ENCODE measurements around the gene KIAA1217.

KIAA1217 gene

DNA sequence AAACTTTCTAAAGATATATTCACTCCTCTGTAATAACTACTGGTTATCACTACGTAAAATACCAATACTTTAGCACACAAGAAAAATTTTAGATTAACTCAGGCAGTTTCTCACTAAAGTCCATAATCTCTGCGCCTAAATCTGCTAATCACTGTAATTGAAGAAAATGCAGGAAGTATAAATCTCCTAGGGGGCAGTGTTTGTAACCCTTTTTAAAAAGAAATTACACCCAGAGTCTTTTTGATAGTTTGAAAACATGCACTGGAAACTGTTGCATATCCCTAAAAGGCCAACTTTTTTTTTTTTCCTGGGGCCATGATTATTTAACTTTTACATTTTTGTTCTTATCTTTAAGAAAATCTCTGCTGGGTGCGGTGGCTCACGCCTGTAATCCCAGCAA is 209.6 kb downstream of the KIAA1217 start:
- TF ChIP-seq, protein P1, sequence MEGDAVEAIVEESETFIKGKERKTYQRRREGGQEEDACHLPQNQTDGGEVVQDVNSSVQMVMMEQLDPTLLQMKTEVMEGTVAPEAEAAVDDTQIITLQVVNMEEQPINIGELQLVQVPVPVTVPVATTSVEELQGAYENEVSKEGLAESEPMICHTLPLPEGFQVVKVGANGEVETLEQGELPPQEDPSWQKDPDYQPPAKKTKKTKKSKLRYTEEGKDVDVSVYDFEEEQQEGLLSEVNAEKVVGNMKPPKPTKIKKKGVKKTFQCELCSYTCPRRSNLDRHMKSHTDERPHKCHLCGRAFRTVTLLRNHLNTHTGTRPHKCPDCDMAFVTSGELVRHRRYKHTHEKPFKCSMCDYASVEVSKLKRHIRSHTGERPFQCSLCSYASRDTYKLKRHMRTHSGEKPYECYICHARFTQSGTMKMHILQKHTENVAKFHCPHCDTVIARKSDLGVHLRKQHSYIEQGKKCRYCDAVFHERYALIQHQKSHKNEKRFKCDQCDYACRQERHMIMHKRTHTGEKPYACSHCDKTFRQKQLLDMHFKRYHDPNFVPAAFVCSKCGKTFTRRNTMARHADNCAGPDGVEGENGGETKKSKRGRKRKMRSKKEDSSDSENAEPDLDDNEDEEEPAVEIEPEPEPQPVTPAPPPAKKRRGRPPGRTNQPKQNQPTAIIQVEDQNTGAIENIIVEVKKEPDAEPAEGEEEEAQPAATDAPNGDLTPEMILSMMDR (conservative IDR thresholded peaks at IDR 0.05), result peak; percentile 29

DNA sequence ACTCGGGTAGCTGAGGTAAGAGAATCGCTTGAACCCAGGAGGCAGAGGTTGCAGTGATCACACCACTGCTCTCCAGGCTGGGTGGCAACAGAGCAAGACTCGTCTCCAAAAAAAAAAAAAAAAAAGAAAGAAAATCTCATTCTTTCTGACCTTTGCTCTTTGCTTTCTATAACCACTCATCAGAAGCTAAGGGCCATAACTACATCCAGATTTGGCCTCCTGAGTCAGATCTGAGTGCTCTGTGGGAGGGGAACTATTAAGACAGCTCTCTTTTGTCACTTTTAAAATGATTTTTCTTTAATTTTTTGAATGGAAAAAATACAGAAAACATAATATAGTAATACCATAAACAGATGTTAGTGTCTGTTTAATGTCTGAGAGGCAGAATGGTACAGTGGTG is 210.1 kb downstream of the KIAA1217 start:
- no peak overlapping the region for H3K27ac ChIP-seq
- TF ChIP-seq, protein P1 (conservative IDR thresholded peaks at IDR 0.05), result no peak

More for the DNA sequence above, 209.6 kb downstream of the KIAA1217 start:
- H3K27ac ChIP-seq, result no peak overlapping the region

DNA sequence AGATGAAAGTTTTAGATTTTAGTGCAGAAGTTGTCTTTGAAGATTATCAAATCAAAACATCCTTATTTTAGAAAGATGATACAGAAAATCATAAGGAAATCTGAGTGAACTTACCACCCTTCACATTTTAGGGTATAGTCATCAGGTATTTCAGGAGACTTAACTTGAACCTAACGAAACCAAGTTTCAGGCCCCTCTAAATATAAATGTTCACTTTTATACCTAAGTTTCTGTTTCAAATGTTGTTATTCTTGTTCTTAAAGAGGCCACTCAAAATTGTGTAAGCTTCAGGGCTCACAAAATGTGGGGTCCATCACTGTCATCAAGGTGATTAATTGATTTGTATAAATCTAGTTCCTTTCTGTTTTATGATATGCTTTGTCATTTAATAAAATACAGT is 216.2 kb downstream of the KIAA1217 start:
- TF ChIP-seq, protein P1 (conservative IDR thresholded peaks at IDR 0.05), result no peak
- no peak overlapping the region for H3K27ac ChIP-seq

DNA sequence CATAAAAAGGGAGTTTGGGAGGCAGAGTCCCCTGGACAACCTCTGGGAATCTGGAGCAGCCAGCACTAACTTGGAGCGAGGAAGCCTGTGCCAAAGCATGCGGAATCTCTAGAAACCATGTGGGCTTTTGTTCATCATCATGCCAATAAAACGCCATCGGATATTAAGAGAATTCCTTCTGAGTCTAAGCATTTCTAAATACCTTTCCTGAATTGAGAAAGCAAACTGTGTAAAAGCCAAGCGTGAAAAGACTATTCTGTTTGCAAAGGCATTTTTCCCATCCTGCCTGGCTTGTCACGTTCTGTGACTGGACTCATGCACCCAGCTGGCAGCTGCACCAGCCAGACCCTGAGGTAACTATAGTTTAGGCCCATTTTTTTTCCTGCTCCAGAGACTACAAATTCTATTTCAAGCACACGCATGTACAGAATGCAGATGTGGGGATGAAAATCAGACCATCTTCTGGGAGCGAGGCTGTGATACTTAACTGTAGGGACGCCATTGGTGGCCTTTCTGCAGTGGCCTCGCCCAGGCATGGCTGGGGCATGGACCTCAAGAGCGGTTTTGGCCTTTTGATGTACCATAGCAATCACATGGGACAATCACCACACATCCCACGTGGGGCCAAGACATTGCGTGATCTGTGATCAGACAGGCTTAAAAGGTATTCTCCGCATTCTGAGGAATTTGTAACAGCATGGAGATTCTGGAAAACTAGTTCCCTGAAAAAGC is 218.9 kb downstream of the KIAA1217 start:
- TF ChIP-seq, protein P1 (conservative IDR thresholded peaks at IDR 0.05), result no peak
- no peak overlapping the region for H3K27ac ChIP-seq

DNA sequence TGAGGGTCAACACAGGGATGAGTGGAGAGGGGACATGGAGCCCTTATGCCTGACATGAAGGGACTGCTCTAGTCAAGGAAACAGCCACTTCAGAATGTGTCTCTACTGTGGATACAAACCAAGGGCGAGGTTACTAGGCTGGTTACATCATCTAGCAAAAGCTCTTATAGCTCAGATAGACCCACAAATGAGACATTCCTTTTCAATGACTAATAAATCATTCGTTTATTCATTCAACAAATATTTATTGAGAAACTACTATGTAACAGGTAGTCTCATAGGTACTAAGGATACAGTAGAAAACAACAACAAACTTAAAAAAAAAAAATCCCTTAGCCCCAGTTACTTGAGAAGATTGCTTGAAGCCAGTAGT is 219.5 kb downstream of the KIAA1217 start:
- H3K27ac ChIP-seq, result no peak overlapping the region
- TF ChIP-seq, protein P1 (conservative IDR thresholded peaks at IDR 0.05), result no peak

DNA sequence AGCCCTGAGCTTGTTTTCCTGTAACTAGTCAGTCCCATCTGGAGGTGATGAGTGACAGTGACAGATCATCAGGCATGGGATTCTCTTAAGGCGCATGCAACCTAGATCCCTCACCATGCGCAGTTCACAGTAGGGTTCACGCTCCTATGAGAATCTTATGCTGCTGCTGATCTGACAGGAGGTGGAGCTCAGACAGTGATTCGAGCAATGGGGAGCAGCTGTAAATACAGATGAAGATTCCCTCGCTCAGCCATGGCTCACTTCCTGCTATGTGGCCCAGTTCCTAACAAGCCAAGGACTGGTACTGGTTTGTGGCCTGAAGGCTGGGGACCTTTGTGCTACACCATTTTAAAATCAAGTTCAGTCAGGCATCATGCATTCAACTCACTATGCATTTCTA is 221.7 kb downstream of the KIAA1217 start:
- TF ChIP-seq, protein P1 (conservative IDR thresholded peaks at IDR 0.05), result no peak

DNA sequence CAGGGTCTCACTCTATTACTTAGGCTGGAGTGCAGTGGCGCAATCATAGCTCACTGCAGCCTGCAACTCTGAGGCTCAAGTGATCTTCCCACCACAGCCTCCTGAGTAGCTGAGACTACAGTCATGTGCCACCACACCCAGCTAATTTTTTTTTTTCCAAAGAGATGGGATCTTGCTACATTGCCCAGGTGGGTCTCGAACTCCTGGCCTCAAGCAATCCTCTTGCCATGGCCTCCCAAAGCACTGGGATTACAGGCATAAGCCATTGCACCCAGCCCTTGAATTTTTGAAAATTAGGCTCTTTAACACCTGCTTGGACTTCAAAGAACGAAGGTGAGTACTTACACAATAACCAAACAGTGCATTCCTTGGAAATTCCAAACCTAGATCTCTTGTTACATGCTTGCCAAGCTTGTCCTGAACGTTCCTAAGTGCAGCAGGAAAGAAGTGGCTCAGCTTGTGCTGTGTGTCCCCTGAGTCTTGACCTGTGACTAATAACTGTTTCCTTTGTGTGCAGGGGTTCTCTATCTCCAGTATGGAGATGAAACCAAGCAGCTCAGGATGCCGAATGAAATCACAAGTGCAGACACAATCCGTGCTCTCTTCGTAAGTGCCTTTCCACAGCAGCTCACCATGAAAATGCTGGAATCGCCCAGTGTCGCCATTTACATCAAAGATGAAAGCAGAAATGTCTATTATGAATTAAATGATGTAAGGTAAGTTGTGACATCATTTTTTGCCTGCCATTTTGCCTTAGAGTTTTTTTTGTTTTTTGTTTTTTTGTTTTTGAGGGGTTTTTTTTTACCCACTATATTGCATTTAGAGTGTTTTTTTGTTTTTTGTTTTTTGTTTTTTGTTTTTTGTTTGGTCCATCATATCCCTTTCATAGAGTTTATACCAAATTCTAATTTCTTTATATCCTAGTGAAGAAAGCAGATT is 223.8 kb downstream of the KIAA1217 start:
- TF ChIP-seq, protein P1 (conservative IDR thresholded peaks at IDR 0.05), result no peak

More for the DNA sequence above, 221.7 kb downstream of the KIAA1217 start:
- H3K27ac ChIP-seq, result no peak overlapping the region

More for the DNA sequence above, 223.8 kb downstream of the KIAA1217 start:
- H3K27ac ChIP-seq, result no peak overlapping the region

Measured in VCaP (cell line).